Measurements from ENCODE around the gene ARHGAP20. TPM values are rescaled to one million over a fixed set of nuclear protein-coding genes. Genes with fewer than 3 reads are reported as not detected.

The ARHGAP20 gene
- total and polyA plus RNA-seq, 2 experiments from 2014 or later, result 0.30 to 0.35 TPM

- Histone ChIP-seq H3K36me3 (no peaks in the 10 kb centered on the region), H3K4me1 (ENCODE audit: low read depth) (no peaks in the 10 kb centered on the region), H3K27ac (no peak overlapping the region), H3K9me3 (ENCODE audit: low read depth) (no peaks in the 10 kb centered on the region), H3K4me3 (no peak overlapping the region), H3K27me3 (no peaks in the 10 kb centered on the region)
- no peak for DNase-seq (ENCODE audit: low read depth in 1 of 2, low spot score in 1 of 2)
- no peak for TF ChIP-seq CTCF (IDR thresholded peaks at IDR 0.05; ENCODE audit: low read depth, low read length)
Observed at GRCh38 chr11:110757962-110758755, 45.9 kb upstream of the ARHGAP20 start.

GRCh38 chr11:110757066-110757465 lies 44.8 kb upstream of the ARHGAP20 start:
- H3K27me3 ChIP-seq, result no peaks in the 10 kb centered on the region
- TF ChIP-seq CTCF (IDR thresholded peaks at IDR 0.05; ENCODE audit: low read depth, low read length), result no peak

GRCh38 chr11:110755941-110756340 lies 43.7 kb upstream of the ARHGAP20 start:
- H3K4me1 ChIP-seq (ENCODE audit: low read depth), result no peaks in the 10 kb centered on the region
- TF ChIP-seq CTCF (IDR thresholded peaks at IDR 0.05; ENCODE audit: low read depth, low read length), result no peak
- no peak for DNase-seq (ENCODE audit: low read depth in 1 of 2, low spot score in 1 of 2)

More at GRCh38 chr11:110757066-110757465, 44.8 kb upstream of the ARHGAP20 start:
- H3K36me3 ChIP-seq, result no peaks in the 10 kb centered on the region
- DNase-seq (ENCODE audit: low read depth in 1 of 2, low spot score in 1 of 2), result no peak
- H3K27ac ChIP-seq, result no peak overlapping the region
- no peaks in the 10 kb centered on the region for H3K4me1 ChIP-seq (ENCODE audit: low read depth)
- no peak overlapping the region for H3K4me3 ChIP-seq
- H3K9me3 ChIP-seq (ENCODE audit: low read depth), result no peaks in the 10 kb centered on the region

GRCh38 chr11:110752890-110753289 lies 40.7 kb upstream of the ARHGAP20 start:
- Histone ChIP-seq H3K4me1 (ENCODE audit: low read depth) (no peaks in the 10 kb centered on the region), H3K27ac (no peak overlapping the region), H3K9me3 (ENCODE audit: low read depth) (no peaks in the 10 kb centered on the region), H3K4me3 (no peak overlapping the region), H3K27me3 (no peaks in the 10 kb centered on the region), H3K36me3 (no peaks in the 10 kb centered on the region)
- DNase-seq (ENCODE audit: low read depth in 1 of 2, low spot score in 1 of 2), result no peak
- no peak for TF ChIP-seq CTCF (IDR thresholded peaks at IDR 0.05; ENCODE audit: low read depth, low read length)

More at GRCh38 chr11:110755941-110756340, 43.7 kb upstream of the ARHGAP20 start:
- no peaks in the 10 kb centered on the region for H3K36me3 ChIP-seq
- no peak overlapping the region for H3K4me3 ChIP-seq
- no peaks in the 10 kb centered on the region for H3K9me3 ChIP-seq (ENCODE audit: low read depth)
- no peaks in the 10 kb centered on the region for H3K27me3 ChIP-seq
- H3K27ac ChIP-seq, result no peak overlapping the region

- Histone ChIP-seq H3K27ac (no peak overlapping the region), H3K9me3 (ENCODE audit: low read depth) (no peaks in the 10 kb centered on the region), H3K27me3 (no peaks in the 10 kb centered on the region), H3K4me3 (no peak overlapping the region), H3K4me1 (ENCODE audit: low read depth) (no peaks in the 10 kb centered on the region), H3K36me3 (no peaks in the 10 kb centered on the region)
- TF ChIP-seq CTCF (IDR thresholded peaks at IDR 0.05; ENCODE audit: low read depth, low read length), result no peak
- no peak for DNase-seq (ENCODE audit: low read depth in 1 of 2, low spot score in 1 of 2)
Observed at GRCh38 chr11:110750100-110750499, 37.9 kb upstream of the ARHGAP20 start.

All from cardiac muscle cell (in vitro differentiated cells and primary cell).